ENCODE data around the gene TLE7. TPM values are rescaled to one million over a fixed set of nuclear protein-coding genes. Genes with fewer than 3 reads are reported as not detected.

TLE7 gene
- total and polyA plus RNA-seq, 2 donors (not counting 1 experiment from before 2014, with no cell fraction given): not detected

GRCh38 chr16:71426069-71426879, 15.6 kb downstream of the TLE7 start:
- Histone ChIP-seq H3K27me3 (ENCODE audit: control insufficient read depth, insufficient read depth, low read length) (peaks cover 7% of the 10 kb centered on the region), H3K79me2 (ENCODE audit: control insufficient read depth, insufficient read depth, low read length) (no peaks in the 10 kb centered on the region), H3K36me3 (ENCODE audit: control insufficient read depth, insufficient read depth, low read length) (no peaks in the 10 kb centered on the region), H3K27ac (ENCODE audit: insufficient read depth, low read length) (no peak overlapping the region), H3K4me3 (replicated peaks in 1 of 4; ENCODE audit: control extremely low read depth in 1 of 4, insufficient read depth in 1 of 4, low read depth in 3 of 4, low read length in 4 of 4) (peak overlapping the region; percentile 25 to 37 (median 30)), H4K20me1 (ENCODE audit: control insufficient read depth, extremely low read depth, insufficient read depth, low read length) (no peaks in the 10 kb centered on the region), H2AFZ (ENCODE audit: low read length) (no peak overlapping the region), H3K4me1 (ENCODE audit: control insufficient read depth, extremely low read depth, insufficient read depth, low read length) (no peaks in the 10 kb centered on the region), H3K4me2 (ENCODE audit: extremely low read depth, insufficient read depth, low read length) (peak overlapping the region; percentile 78), H3K9ac (ENCODE audit: insufficient read depth, low read length) (no peak overlapping the region), H3K9me3 (ENCODE audit: control insufficient read depth, insufficient read depth, low read depth, low read length) (no peaks in the 10 kb centered on the region)
- TF ChIP-seq EZH2 (IDR thresholded peaks at IDR 0.05; ENCODE audit: low read length, missing control alignments) (no peak), CTCF (conservative IDR thresholded peaks at IDR 0.05 in 1 of 2, IDR thresholded peaks at IDR 0.05 in 1 of 2; ENCODE audit: low read depth in 1 of 2, low read length in 2 of 2) (no peak)
- peak; percentile 84 to 90 for DNase-seq (ENCODE audit: low read depth in 2 of 2)

DNA sequence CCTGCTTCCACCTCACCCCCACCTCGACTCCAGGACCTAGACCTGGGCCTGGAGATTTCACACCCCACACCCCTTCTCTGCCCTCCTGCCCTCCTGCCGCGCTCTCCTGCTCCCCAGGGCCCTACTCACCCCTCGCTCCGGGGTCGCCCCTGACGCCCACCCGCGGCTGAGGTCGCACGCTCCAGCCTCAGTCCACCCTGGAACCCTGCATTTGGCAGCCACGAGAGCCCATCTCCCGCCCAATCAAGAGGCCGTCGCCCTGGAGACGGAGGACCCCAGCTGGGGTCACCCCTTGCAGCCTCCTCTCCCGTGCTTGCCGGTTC, 16.1 kb downstream of the TLE7 start:
- Histone ChIP-seq H4K20me1 (ENCODE audit: control insufficient read depth, extremely low read depth, insufficient read depth, low read length) (no peaks in the 10 kb centered on the region), H3K79me2 (ENCODE audit: control insufficient read depth, insufficient read depth, low read length) (no peaks in the 10 kb centered on the region), H3K27me3 (ENCODE audit: control insufficient read depth, insufficient read depth, low read length) (peaks cover 7% of the 10 kb centered on the region), H3K9ac (ENCODE audit: insufficient read depth, low read length) (no peak overlapping the region), H3K27ac (ENCODE audit: insufficient read depth, low read length) (no peak overlapping the region), H3K36me3 (ENCODE audit: control insufficient read depth, insufficient read depth, low read length) (no peaks in the 10 kb centered on the region), H3K4me2 (ENCODE audit: extremely low read depth, insufficient read depth, low read length) (peak overlapping the region; percentile 78), H3K4me3 (replicated peaks in 1 of 4; ENCODE audit: control extremely low read depth in 1 of 4, insufficient read depth in 1 of 4, low read depth in 3 of 4, low read length in 4 of 4) (no peak overlapping the region), H3K4me1 (ENCODE audit: control insufficient read depth, extremely low read depth, insufficient read depth, low read length) (no peaks in the 10 kb centered on the region), H2AFZ (ENCODE audit: low read length) (no peak overlapping the region), H3K9me3 (ENCODE audit: control insufficient read depth, insufficient read depth, low read depth, low read length) (no peaks in the 10 kb centered on the region)
- TF ChIP-seq EZH2 (IDR thresholded peaks at IDR 0.05; ENCODE audit: low read length, missing control alignments) (no peak), CTCF (conservative IDR thresholded peaks at IDR 0.05 in 1 of 2, IDR thresholded peaks at IDR 0.05 in 1 of 2; ENCODE audit: low read depth in 1 of 2, low read length in 2 of 2) (no peak)
- DNase-seq (ENCODE audit: low read depth in 2 of 2): no peak

DNA sequence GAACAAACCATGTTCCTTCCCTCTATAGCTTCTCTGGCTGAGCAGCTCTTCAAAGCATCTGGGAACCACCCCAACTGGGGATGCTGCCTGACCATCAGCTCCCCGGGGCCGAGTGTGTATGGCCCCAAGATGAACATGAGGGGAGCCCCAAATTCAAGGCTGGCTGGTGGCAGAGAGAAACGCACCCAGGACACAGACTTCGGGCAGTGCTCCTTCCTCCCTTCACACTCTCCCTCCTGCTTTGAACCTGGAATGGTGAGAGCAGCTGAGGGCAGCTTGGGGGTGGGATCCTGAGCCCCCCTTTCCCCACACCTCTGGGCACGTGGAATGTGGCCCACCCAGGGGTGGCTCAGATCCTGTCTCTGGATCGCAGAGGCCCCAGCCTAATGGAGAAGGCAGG, 17.2 kb downstream of the TLE7 start:
- peaks cover 7% of the 10 kb centered on the region for H3K27me3 ChIP-seq (ENCODE audit: control insufficient read depth, insufficient read depth, low read length)
- no peak for DNase-seq (ENCODE audit: low read depth in 2 of 2)
- H2AFZ ChIP-seq (ENCODE audit: low read length): no peak overlapping the region
- no peaks in the 10 kb centered on the region for H3K79me2 ChIP-seq (ENCODE audit: control insufficient read depth, insufficient read depth, low read length)
- H4K20me1 ChIP-seq (ENCODE audit: control insufficient read depth, extremely low read depth, insufficient read depth, low read length): no peaks in the 10 kb centered on the region
- H3K4me1 ChIP-seq (ENCODE audit: control insufficient read depth, extremely low read depth, insufficient read depth, low read length): no peaks in the 10 kb centered on the region
- H3K36me3 ChIP-seq (ENCODE audit: control insufficient read depth, insufficient read depth, low read length): no peaks in the 10 kb centered on the region
- no peak overlapping the region for H3K27ac ChIP-seq (ENCODE audit: insufficient read depth, low read length)
- H3K4me3 ChIP-seq (replicated peaks in 1 of 4; ENCODE audit: control extremely low read depth in 1 of 4, insufficient read depth in 1 of 4, low read depth in 3 of 4, low read length in 4 of 4): no peak overlapping the region
- no peaks in the 10 kb centered on the region for H3K9me3 ChIP-seq (ENCODE audit: control insufficient read depth, insufficient read depth, low read depth, low read length)
- no peak overlapping the region for H3K4me2 ChIP-seq (ENCODE audit: extremely low read depth, insufficient read depth, low read length)
- no peak overlapping the region for H3K9ac ChIP-seq (ENCODE audit: insufficient read depth, low read length)
- TF ChIP-seq CTCF (conservative IDR thresholded peaks at IDR 0.05 in 1 of 2, IDR thresholded peaks at IDR 0.05 in 1 of 2; ENCODE audit: low read depth in 1 of 2, low read length in 2 of 2): no peak
- no peak for TF ChIP-seq EZH2 (IDR thresholded peaks at IDR 0.05; ENCODE audit: low read length, missing control alignments)
